Activated CD4-positive, alpha-beta T cell treated with anti-CD3 and anti-CD28 coated beads, Interleukin-2, amount 50 U/mL, for 16 hours (primary cell): ENCODE measurements around the gene NOS2.

Source experiments
- DNase-seq: peaks from one replicate; pipeline ENCODE4 v3.0.0-alpha.2; 2020

NOS2 gene

GRCh38 chr17:27818401-27819105, 18.2 kb upstream of the NOS2 start:
- DNase-seq, result no peak

- no peak for DNase-seq
Measured at GRCh38 chr17:27817731-27818130, 17.4 kb upstream of the NOS2 start.

GRCh38 chr17:27816946-27817345, 16.6 kb upstream of the NOS2 start:
- no peak for DNase-seq

GRCh38 chr17:27811961-27812360, 11.6 kb upstream of the NOS2 start:
- DNase-seq, result no peak

- no peak for DNase-seq
Measured at GRCh38 chr17:27810902-27811557, 10.7 kb upstream of the NOS2 start.

- DNase-seq, result peak; percentile 78
Measured at GRCh38 chr17:27810211-27810901, 10.0 kb upstream of the NOS2 start.

- no peak for DNase-seq
Measured at GRCh38 chr17:27809555-27809954, 9.2 kb upstream of the NOS2 start.

GRCh38 chr17:27808628-27809027, 8.3 kb upstream of the NOS2 start:
- no peak for DNase-seq

- peak; percentile 83 for DNase-seq
Measured at GRCh38 chr17:27807567-27808470, 7.5 kb upstream of the NOS2 start.

- peak; percentile 89 for DNase-seq
Measured at GRCh38 chr17:27805520-27806146, 5.3 kb upstream of the NOS2 start.

- no peak for DNase-seq
Measured at GRCh38 chr17:27804113-27804512, 3.8 kb upstream of the NOS2 start.

GRCh38 chr17:27802962-27803680, 2.8 kb upstream of the NOS2 start:
- no peak for DNase-seq

- DNase-seq, result no peak
Measured at GRCh38 chr17:27802033-27802432, 1.7 kb upstream of the NOS2 start.

GRCh38 chr17:27798376-27798775, 2.0 kb downstream of the NOS2 start:
- DNase-seq, result no peak

- no peak for DNase-seq
Measured at GRCh38 chr17:27797390-27798091, 2.8 kb downstream of the NOS2 start.

GRCh38 chr17:27793906-27794569, 6.3 kb downstream of the NOS2 start:
- DNase-seq, result no peak

- no peak for DNase-seq
Measured at GRCh38 chr17:27793168-27793905, 7.0 kb downstream of the NOS2 start.

- no peak for DNase-seq
Measured at GRCh38 chr17:27792095-27792494, 8.2 kb downstream of the NOS2 start.

GRCh38 chr17:27788919-27789318, 11.4 kb downstream of the NOS2 start:
- DNase-seq, result no peak
